Fibroblast of villous mesenchyme (primary cell): ENCODE measurements around the gene CXCL10. TPM values are rescaled to one million over a fixed set of nuclear protein-coding genes. Genes with fewer than 3 reads are reported as not detected.
"Not testable (repeated sequence)": the region's sequence is repeated elsewhere in the genome, so short reads cannot be mapped to it uniquely, and the experiment has no call there.

Source experiments
- DNase-seq: peaks from one replicate; pipeline ENCODE4 v3.0.0-alpha.2; 2010; ENCODE audit warnings: low read depth
- H3K4me3 ChIP-seq: 2 replicates; pipeline ENCODE4 v1.5.1; 2011; ENCODE audit warnings: low read depth, mild to moderate bottlenecking, low read length
- total RNA-seq: library from RNA; depleted of rRNA; stranded (reverse); fragments of >200 nt; gene quantifications from 2 replicates; pipeline ENCODE4 v1.2.3, GENCODE V29; 2012
- TF ChIP-seq, protein P1 (sequence below): IDR thresholded peaks from 2 replicates; pipeline ENCODE4 v1.5.1; 2012; ENCODE audit warnings: low read depth, mild to moderate bottlenecking, low read length; ENCODE audit not compliant: insufficient read depth

Gene CXCL10
- total RNA-seq, 1 donor = 0.86 TPM

- no peak overlapping the region for H3K4me3 ChIP-seq
- TF ChIP-seq, protein P1, sequence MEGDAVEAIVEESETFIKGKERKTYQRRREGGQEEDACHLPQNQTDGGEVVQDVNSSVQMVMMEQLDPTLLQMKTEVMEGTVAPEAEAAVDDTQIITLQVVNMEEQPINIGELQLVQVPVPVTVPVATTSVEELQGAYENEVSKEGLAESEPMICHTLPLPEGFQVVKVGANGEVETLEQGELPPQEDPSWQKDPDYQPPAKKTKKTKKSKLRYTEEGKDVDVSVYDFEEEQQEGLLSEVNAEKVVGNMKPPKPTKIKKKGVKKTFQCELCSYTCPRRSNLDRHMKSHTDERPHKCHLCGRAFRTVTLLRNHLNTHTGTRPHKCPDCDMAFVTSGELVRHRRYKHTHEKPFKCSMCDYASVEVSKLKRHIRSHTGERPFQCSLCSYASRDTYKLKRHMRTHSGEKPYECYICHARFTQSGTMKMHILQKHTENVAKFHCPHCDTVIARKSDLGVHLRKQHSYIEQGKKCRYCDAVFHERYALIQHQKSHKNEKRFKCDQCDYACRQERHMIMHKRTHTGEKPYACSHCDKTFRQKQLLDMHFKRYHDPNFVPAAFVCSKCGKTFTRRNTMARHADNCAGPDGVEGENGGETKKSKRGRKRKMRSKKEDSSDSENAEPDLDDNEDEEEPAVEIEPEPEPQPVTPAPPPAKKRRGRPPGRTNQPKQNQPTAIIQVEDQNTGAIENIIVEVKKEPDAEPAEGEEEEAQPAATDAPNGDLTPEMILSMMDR = no peak
- no peak for DNase-seq
Observed at GRCh38 chr4:76059750-76060149, 36.5 kb upstream of the CXCL10 start.

DNA sequence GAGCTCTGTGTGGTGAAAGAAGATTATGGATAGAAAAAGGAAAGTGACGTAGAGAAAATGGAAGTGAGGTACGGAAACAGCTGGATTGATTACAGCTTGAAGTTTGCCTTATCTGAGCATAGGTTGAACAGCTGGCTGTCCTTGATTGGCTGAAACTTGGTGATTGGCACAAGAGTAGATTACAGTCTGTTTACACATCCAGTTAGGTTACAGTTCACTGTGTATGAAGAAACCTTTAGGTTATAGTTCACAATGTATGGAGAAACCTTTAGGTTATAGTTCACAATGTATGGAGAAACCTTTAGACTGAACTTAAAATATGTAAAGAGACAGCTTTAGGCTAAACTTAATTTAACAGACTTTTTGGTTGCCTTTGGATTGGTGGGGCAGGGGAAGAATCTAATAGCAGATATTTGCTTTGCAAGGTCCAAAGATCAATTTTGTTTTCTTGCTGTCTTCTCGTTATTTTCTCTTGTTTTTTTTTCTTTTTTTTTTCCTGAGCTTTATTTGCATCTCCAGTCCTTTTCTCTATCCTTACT lies 35.7 kb upstream of the CXCL10 start:
- no peak overlapping the region for H3K4me3 ChIP-seq
- DNase-seq = no peak
- TF ChIP-seq, protein P1 = no peak

DNA sequence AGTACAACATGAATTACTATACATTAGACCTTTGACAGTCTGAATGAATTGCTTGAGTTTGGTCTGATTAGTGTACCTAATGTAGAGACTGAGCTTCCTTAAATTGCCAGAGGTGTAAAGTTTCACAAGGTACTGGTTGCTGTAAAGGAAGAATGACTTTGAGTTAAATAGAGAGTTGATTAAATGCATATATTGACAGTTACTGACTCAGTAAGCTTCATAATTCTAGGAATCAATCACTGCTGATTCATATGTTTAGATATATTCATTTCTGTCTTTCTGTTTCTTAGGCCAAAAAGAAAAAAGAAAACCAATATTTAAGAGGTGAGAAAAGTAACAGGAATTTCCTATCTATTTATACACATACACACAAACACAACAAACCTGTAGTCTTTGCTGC lies 35.0 kb upstream of the CXCL10 start:
- H3K4me3 ChIP-seq = no peak overlapping the region
- TF ChIP-seq, protein P1 = no peak
- no peak for DNase-seq

DNA sequence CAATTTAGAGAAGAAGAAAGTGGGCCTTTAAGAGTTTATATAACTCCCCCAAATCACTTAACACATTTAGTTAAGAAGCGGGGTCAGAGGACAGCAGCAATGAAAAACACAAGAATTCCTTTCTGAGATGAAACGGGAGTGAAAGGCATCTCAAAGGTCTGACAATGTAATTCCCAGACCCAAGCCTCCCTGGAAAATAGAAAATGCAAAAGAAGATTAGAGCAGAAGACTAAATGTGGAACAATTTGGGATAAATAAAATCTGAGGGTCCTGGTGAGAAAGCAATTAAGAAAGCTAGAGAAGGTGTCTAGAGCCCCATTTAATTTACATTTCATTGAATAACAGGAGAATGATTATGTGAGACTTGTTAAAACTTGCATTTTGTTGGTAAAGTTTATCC lies 32.1 kb upstream of the CXCL10 start:
- TF ChIP-seq, protein P1 = no peak
- H3K4me3 ChIP-seq = no peak overlapping the region
- no peak for DNase-seq

DNA sequence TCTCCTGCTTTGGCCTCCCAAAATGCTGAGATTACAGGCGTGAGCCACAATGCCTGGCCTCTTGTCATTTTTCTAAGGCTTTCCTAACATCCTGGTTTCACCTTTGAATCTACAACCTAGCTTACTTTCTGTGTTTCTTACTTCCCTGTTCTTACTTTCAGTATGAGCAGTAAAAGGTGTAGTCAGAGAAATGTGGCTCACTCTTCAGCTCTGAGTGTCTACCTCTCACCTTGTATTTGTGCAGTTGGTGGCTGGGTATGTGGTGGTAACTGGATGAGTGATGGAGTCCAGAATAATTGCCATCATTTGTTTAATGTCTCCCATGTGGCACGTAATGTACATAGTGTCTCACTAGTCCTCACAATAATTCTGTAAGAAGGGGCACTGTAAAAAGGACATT lies 31.7 kb upstream of the CXCL10 start:
- DNase-seq = no peak
- TF ChIP-seq, protein P1 = no peak
- no peak overlapping the region for H3K4me3 ChIP-seq

GRCh38 chr4:76053730-76054129 lies 30.4 kb upstream of the CXCL10 start:
- H3K4me3 ChIP-seq = no peak overlapping the region
- no peak for DNase-seq
- TF ChIP-seq, protein P1 = no peak

GRCh38 chr4:76050560-76051050 lies 27.3 kb upstream of the CXCL10 start:
- not testable (repeated sequence) for DNase-seq, H3K4me3 ChIP-seq

GRCh38 chr4:76049860-76050416 lies 26.6 kb upstream of the CXCL10 start:
- H3K4me3 ChIP-seq, DNase-seq: not testable (repeated sequence)

GRCh38 chr4:76044686-76045085 lies 21.4 kb upstream of the CXCL10 start:
- not testable (repeated sequence) for DNase-seq, H3K4me3 ChIP-seq

- H3K4me3 ChIP-seq, DNase-seq: not testable (repeated sequence)
Observed at GRCh38 chr4:76043306-76043705, 20.0 kb upstream of the CXCL10 start.

GRCh38 chr4:76042241-76042998 lies 19.1 kb upstream of the CXCL10 start:
- not testable (repeated sequence) for DNase-seq, H3K4me3 ChIP-seq
